OCI-LY1 (cell line): ENCODE results near the gene GPATCH4.
A peak's percentile ranks its signal among the peaks of the same experiment; 100 is the strongest.

Experiments
- CTCF ChIP-seq: fragments of 200-600 bp; sonication (generic), shearing (Covaris generic); IDR thresholded peaks from 2 replicates; pipeline ENCODE4 v1.5.1; 2017; ENCODE audit warnings: mild to moderate bottlenecking, antibody characterized with exemption, low read length, moderate library complexity, mixed read lengths
- EZH2 ChIP-seq: fragments of 200-600 bp; sonication (generic), shearing (Covaris generic); IDR thresholded peaks from 2 replicates; pipeline ENCODE4 v1.8.0; 2017; ENCODE audit warnings: borderline replicate concordance, mixed run types, mild to moderate bottlenecking, antibody characterized with exemption, low read length, moderate library complexity, mixed read lengths

- TF ChIP-seq CTCF (peak; percentile 84), EZH2 (no peak)
Measured at GRCh38 chr1:156608981-156609380, 7.7 kb upstream of the GPATCH4 start.
